SH-SY5Y (cell line): ENCODE data around the gene SPPL2B.

Experiments
- GATA2 ChIP-seq: IDR thresholded peaks from 2 replicates; pipeline ENCODE4 v1.6.1; 2011; ENCODE audit warnings: mild to moderate bottlenecking, low read depth, low read length
- GATA3 ChIP-seq: IDR thresholded peaks from 2 replicates; pipeline ENCODE4 v1.6.1; 2011; ENCODE audit warnings: low read depth, mild to moderate bottlenecking, low read length, moderate library complexity

SPPL2B gene

DNA sequence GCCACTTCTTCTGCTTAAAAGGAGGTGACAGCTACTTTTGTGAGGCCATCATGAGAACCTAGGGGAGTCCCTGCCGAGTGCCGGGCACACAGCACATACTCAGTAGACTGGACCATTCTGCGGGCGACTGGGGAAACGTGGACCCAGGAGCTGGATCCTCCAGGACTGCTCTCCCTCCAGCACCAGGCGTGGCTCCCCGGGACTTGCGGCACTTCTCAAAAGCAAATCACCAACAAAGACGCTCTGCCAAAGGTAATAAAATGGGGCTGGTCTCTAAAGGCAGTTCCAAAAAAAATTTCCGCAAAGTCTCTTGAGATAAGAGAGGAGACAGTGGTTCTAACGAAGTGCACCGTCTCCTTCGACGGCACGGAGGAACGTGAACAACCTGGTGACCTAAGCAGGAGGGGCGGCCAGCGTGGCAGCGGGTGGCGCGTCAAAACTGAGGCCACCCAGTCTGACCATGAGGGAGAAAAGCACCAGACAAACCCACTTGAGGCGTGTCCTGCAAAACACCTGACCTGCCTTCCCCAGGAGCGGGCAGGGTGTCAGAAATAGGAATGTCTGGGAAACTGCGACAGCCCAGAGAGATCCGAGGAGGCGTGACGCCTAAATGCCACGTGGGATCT lies 30.2 kb downstream of the SPPL2B start:
- TF ChIP-seq GATA2 (no peak), GATA3 (no peak)

DNA sequence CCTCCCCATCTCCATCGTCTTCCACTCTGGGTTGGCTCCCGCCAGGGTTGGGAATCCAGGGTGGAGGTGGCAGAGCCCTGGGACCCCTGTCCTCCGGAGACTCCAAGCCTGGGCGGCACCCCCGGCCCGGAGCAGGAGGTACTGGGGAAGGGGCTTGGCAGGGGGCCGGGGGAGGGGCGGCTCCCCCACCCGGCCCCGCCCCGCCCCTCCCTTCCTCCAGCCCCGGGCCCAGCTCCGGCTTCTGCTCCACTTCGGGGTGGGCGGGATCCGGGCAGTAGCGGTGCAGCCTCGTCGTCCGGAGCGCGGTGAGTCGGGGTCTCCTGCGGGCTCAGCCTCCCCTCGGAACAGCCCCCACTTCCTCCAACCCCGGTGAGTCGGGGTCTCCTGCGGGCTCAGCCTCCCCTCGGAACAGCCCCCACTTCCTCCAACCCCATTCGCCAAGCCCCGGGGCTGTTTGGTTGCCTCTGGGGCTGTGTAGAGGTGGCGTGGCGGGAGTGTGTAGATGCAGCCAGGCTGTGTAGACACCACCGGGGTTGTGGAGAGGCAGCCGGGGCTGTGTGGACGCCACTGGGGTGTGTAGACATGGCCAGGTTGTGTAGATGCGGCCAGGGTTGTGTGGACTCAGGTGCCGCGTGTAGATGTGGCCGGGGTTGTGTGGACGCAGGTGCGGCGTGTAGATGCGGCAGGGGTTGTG lies 31.7 kb downstream of the SPPL2B start, which contains the start of gene TMPRSS9:
Gene TMPRSS9, plus strand, starts transcription at position 274 of the 694 bp plus-strand sequence. CDS start 29,521 bp downstream, outside the sequence.
- TF ChIP-seq GATA2 = no peak
- no peak for TF ChIP-seq GATA3

DNA sequence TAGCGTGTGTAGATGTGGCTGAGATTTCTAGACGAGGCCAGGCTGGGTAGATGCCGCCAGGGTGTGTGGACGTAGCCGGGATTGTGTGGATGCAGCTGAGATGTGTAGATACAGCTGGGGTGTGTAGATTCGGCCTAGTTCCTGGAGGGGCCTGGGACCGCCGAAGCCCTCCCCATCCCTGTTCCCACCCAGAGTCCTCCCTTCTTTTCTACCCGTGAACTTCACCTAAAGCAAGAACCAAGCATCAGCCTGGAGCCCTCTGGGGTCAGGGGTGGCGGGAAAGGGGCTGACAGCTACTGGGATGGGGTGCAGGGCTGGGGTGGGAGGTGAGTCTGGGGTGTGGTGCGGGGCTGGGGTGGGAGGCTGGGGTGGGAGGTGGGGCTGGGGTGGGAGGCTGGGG lies 32.3 kb downstream of the SPPL2B start:
- TF ChIP-seq GATA2 (no peak), GATA3 (no peak)

DNA sequence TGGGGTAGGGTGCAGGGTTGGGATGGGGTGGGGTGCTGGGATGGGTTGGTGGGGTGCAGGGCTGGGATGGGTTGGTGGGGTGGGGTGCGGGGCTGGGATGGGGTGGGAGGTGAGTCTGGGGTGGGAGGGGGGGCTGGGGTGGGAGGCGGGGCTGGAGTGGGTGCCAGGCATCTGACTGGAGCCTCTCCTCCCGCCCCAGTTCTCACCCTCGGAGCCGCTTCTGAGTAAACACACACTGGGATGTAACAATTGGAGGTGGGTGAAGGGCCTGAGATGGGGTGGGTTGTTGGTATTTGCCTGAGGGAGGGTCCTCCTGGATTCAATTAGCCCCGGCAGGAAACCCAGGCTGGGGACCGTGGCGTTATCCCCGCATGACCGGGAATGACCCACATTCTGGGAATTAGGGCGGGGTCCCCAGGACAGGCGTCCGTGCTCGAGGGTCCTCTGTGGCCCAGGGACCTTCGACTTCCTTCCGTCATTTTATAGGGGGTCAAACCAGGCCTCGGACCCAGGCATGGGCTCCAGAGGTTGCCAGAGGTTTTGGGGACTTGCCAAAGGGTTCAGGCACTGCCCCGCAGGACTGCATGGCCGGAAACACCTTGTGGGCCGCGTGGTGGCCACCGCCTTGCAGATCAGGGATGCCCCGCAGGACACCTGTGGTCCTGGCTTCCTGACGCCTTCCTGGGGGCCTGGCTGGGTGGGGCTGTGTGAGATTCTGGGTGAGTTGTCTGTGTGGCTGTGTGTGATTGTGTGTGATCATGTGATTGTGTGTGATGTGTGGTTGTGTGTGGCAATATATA lies 33.0 kb downstream of the SPPL2B start:
- TF ChIP-seq GATA2 (no peak), GATA3 (no peak)

DNA sequence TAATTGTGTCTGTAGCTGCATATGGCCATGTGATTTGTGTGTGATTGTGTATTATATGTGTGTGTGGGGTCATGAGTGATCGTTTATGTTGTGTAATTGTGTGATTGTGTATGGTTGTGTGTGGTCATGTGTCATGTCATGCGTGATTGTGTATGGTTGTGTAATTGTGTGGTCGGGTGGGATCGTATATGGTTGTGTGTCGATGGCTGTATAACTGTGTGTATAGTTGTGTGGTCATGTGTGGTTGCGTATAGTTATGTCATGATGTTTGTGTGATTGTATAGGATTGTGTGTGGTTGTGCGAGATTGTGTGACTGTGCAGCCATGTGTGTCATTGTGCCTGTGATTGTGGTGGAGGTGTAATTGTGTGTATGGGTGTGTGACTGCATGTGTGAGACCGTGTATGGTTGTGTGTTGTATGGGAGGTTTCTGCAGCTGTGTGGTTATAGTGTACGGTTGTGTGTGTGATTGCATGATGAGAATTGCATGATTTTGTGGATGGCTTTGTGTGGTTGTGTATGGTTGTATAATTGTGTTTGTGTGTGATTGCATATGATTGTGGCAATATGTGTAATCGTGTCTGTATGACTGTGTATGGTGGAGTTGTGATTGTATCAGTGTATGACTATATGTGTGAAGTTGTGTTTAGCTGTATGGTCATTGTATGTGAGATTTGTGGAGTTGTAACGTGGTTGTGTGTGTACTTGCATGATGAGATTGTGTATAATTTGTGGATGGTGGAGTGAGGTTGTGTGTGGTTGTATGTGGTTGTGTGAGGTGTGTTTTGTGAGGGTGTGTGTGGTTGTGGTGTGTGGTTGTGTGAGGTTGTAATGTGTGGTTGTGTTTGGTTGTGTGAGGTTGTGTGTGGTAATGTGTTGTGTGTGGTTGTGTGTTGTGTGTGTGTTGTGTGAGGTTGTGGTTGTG lies 33.8 kb downstream of the SPPL2B start:
- TF ChIP-seq GATA3 (no peak), GATA2 (no peak)

DNA sequence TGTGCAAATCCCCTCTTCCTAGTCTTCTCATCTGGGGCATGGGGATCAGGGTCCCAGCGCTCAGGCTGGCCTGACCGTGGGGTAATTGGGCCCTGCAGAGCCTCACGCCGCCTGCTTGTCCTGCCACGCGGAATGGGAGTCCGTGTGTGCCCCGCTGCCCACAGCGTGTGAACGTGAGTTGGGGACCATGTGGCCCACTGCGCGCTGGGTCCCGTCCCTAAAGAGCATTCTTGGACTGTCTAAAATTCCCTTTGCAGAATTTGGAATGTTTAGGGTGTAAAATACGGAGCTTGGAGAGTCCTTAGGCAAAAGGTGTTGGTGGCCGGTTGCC lies 34.5 kb downstream of the SPPL2B start:
- TF ChIP-seq GATA3 = no peak
- no peak for TF ChIP-seq GATA2

DNA sequence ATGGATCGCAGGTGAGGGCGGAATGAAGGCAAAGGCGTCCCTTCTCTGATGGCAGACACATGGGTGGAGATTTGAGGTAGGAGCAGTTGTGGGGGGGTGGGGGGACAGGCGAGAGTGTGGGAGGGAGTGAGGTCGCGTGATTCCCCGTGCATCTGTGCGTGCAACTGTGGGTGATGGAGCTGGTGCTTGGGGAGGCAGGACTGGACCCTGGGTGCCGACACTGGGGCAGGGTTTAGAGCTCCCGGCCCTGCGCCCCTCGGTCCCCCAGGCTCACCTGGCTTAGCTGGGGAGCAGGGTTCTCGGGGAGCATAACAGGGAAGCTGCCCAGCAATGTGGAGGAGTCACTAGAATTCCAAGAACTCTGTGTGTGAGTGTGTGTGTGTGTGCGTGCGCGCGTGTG lies 34.9 kb downstream of the SPPL2B start:
- TF ChIP-seq GATA2 (no peak), GATA3 (no peak)

DNA sequence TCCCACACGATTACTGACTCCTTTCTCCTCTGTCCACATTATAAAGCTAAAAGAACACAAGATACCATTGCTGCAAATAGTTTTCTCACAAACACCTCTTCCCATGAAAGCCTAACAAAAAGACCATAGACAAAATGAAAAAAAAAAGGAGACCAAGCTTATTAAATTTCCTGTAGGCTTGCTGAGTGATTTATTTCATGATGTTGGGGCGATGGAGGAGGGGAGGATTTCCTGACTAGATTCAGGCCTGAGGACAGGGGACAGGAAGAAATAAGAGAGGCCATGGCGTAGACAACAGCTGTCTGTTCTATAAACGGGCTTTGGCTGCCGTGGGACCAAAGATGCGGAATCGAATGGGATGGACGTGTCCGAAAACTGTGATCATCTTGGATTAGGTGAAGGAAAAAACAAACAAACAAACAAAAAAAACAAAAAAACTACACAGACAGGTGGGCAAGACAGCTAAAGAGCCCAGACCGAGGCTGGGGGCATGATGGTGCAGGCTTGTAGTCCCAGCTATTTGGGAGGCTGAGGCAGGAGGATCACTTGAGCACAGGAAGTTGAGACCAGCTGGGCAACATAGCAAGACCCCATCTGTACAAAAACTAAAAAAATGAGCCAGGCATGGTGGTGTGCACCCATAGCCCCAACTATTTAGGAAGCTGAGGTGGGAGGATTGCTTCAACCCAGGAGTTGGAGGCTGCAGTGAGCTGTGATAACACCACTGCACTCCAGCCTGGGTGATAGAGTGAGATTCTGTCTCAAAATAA lies 36.9 kb downstream of the SPPL2B start:
- TF ChIP-seq GATA3 = no peak
- TF ChIP-seq GATA2 = no peak

DNA sequence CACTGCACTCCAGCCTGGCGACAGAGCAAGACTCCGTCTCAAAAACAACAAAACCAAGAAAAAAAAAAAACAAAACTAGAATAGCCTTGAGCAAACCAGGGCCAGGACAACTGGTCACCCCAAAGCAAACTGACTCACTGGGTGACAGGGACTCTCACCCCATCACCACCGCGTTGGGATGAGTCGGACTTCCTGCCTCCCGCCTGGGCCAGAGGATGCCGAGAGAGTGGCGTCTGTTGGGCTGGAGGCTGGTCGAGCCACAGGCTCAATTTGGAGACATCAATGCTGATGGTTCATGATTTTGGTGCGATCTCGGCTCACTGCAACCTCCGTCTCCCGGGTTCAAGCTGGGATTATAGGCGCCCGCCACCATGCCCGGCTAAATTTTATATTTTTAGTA lies 43.2 kb downstream of the SPPL2B start:
- no peak for TF ChIP-seq GATA2
- TF ChIP-seq GATA3 = no peak

DNA sequence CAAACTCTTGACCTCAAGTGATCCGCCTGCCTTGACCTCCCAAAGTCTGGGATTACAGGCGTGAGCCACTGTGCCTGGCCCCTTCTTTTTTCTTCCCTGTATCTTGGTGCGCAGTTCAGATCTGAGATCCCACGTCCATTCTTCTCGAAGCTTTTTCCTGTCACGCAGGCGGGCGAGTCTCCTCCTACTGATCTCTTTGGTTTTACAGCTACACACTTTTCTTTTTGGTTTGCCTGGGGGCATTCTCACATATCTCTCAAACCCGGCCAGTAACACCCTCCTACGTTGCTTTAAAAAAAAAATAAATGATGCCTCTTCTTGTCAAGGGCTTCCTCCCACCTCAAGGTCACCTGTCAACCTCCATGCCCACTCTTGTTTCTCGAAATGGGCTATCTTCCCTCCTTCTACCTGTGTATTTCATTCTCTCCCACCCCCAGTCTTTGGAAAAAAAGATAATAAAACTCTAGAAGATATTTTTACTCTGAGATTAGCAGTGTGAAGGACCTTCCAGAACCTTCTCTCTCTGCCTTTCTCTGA lies 43.7 kb downstream of the SPPL2B start:
- TF ChIP-seq GATA2 = no peak
- no peak for TF ChIP-seq GATA3

DNA sequence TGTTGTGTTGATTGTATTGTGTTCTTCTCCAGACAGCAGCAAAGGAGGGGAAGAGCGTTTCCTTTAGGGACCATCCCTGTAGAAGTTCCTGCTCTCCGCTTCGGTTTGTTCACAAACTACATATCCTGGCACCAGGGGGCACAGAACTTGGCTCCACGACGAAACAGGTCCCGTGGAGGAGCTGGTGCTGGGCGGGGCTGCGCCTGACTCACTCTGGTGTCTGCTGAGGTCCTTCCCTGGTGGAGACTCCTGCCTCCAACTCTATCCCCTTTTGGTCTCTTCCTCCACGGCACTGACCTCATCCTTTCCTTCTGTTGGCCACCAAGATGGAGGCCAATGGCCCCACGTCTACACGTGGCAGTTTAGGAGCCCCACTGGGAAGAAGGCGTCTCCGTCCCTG lies 46.3 kb downstream of the SPPL2B start:
- TF ChIP-seq GATA2 = no peak
- no peak for TF ChIP-seq GATA3

DNA sequence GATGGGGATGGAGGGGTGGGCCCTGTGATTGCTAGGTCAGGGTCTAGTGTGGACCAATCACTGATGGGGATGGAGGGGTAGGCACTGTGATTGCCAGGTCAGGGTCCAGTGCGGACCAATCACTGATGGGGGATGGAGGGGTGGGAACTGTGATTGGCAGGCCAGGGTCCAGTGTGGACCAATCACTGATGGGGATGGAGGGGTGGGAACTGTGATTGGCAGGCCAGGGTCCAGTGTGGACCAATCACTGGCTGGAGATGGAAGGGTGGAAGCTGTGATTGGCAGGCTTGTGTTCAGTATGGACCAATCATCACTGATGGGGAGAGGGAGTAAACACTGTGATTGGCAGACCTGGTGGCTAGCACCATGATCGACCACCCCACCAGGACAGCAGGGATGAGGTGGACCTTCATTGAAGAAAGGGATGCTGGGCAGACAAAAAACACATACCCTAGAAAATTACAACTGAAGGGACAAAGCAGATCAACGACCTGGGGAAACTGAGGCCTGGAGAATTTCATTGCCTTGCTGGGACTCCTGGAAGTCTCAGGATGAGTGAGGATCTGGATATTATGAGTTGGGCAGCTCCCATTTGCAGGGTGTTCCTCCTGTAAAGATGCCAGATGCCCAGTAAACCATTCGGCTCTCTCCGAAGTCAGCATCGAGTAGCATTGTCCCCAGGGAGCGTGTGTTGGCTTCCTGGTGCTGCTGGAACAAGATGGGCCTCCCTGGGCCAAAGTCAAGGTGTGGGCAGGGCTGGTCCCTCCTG lies 47.1 kb downstream of the SPPL2B start:
- TF ChIP-seq GATA3 (no peak), GATA2 (no peak)
